WTC11 (cell line): Measurements from ENCODE around the gene KRT83. TPM values are rescaled to one million over a fixed set of nuclear protein-coding genes. Genes with fewer than 3 reads are reported as not detected.

ENCODE experiments used
- ATAC-seq: fragments of 200-7000 bp; cut with Tn5 transposase; 2 replicates; pipeline ENCODE4 v1.10.0; 2021; ENCODE audit warnings: mild to moderate bottlenecking, moderate library complexity
- CTCF ChIA-PET: fragments of 300-600 bp; sonication (Branson Sonifier 250); formaldehyde crosslinking; loops from one replicate; lab custom pipeline; 2021; ENCODE audit warnings: antibody characterized with exemption; lab: Charles Lee
- POLR2A ChIA-PET: fragments of 350-600 bp; sonication (Branson Sonifier 250); formaldehyde crosslinking; loops from one replicate; lab custom pipeline; 2021; ENCODE audit warnings: antibody characterized with exemption; lab: Charles Lee
- DNase-seq: peaks from one replicate; pipeline ENCODE4 v3.0.0; 2021; ENCODE audit warnings: low spot score
- H3K27ac Mint-ChIP-seq: 2 replicates; pipeline ENCODE4 v1.8.0; 2021; ENCODE audit warnings: mixed read lengths
- H3K27me3 Mint-ChIP-seq: 2 replicates; pipeline ENCODE4 v1.8.0; 2021; ENCODE audit warnings: low read depth, mild to moderate bottlenecking, moderate library complexity, mixed read lengths
- H3K36me3 Mint-ChIP-seq: 2 replicates; pipeline ENCODE4 v1.8.0; 2021; ENCODE audit warnings: mixed read lengths
- H3K4me1 Mint-ChIP-seq: 2 replicates; pipeline ENCODE4 v1.8.0; 2022; ENCODE audit warnings: mixed read lengths
- H3K4me3 Mint-ChIP-seq: 2 replicates; pipeline ENCODE4 v1.8.0; 2021; ENCODE audit warnings: mild to moderate bottlenecking, moderate library complexity, mixed read lengths
- H3K9me3 Mint-ChIP-seq: 2 replicates; pipeline ENCODE4 v1.8.0; 2021; ENCODE audit warnings: mixed read lengths
- ATF1 ChIP-seq: sonication (generic); formaldehyde crosslinking; IDR thresholded peaks from 2 replicates; pipeline ENCODE4 v1.8.1; 2023; ENCODE audit warnings: mild to moderate bottlenecking, moderate library complexity, missing genetic modification reagents
- MXD4 ChIP-seq: fragments of 250-450 bp; sonication (Bioruptor Pico); IDR thresholded peaks from 2 replicates; pipeline ENCODE4 v1.8.0; 2021; ENCODE audit warnings: mild to moderate bottlenecking, moderate library complexity, borderline replicate concordance
- MYBL2 ChIP-seq: sonication (generic); formaldehyde crosslinking; IDR thresholded peaks from 2 replicates; pipeline ENCODE4 v1.8.1; 2023; ENCODE audit warnings: mild to moderate bottlenecking, moderate library complexity, missing genetic modification reagents
- NFATC4 ChIP-seq: fragments of 250-450 bp; sonication (Bioruptor Pico); IDR thresholded peaks from 2 replicates; pipeline ENCODE4 v1.9.0; 2021; ENCODE audit warnings: mild to moderate bottlenecking
- RELA ChIP-seq: sonication (generic); formaldehyde crosslinking; IDR thresholded peaks from 2 replicates; pipeline ENCODE4 v1.8.1; 2022; ENCODE audit warnings: missing genetic modification reagents, mild to moderate bottlenecking, borderline replicate concordance
- SOX15 ChIP-seq: fragments of 250-450 bp; sonication (Bioruptor Pico); IDR thresholded peaks from 2 replicates; pipeline ENCODE4 v1.9.0; 2021; ENCODE audit warnings: mild to moderate bottlenecking
- ZNF138 ChIP-seq: sonication (generic); formaldehyde crosslinking; conservative IDR thresholded peaks from 2 replicates; pipeline ENCODE4 v1.8.1; 2022; ENCODE audit warnings: mild to moderate bottlenecking, moderate library complexity, missing genetic modification reagents
- total RNA-seq: library from RNA; stranded (reverse); gene quantifications from 3 replicates; pipeline ENCODE4 v1.2.3, GENCODE V29; 2021
- TF ChIP-seq, protein P1 (sequence below): fragments of 250-450 bp; sonication (Bioruptor Pico); IDR thresholded peaks from 2 replicates; pipeline ENCODE4 v1.9.0; 2021; ENCODE audit warnings: mild to moderate bottlenecking
- TF ChIP-seq, protein P2 (sequence below): fragments of 250-450 bp; sonication (Bioruptor Pico); IDR thresholded peaks from 2 replicates; pipeline ENCODE4 v2.1.2; 2022; ENCODE audit warnings: mild to moderate bottlenecking, moderate library complexity
- TF ChIP-seq, protein P3 (sequence below): sonication (generic); formaldehyde crosslinking; conservative IDR thresholded peaks from 2 replicates; pipeline ENCODE4 v1.8.1; 2022; ENCODE audit warnings: mild to moderate bottlenecking, missing genetic modification reagents
- TF ChIP-seq, protein P4 (sequence below): sonication (generic); formaldehyde crosslinking; IDR thresholded peaks from 2 replicates; pipeline ENCODE4 v1.8.0; 2022; ENCODE audit warnings: mild to moderate bottlenecking, missing genetic modification reagents
- TF ChIP-seq, protein P5 (sequence below): sonication (generic); formaldehyde crosslinking; IDR thresholded peaks from 2 replicates; pipeline ENCODE4 v1.8.0; 2023; ENCODE audit warnings: missing genetic modification reagents, mild to moderate bottlenecking, borderline replicate concordance
- TF ChIP-seq, protein P6 (sequence below): sonication (generic); formaldehyde crosslinking; IDR thresholded peaks from 2 replicates; pipeline ENCODE4 v1.8.1; 2023; ENCODE audit warnings: mild to moderate bottlenecking, missing genetic modification reagents
- TF ChIP-seq, protein P7 (sequence below): sonication (generic); formaldehyde crosslinking; IDR thresholded peaks from 2 replicates; pipeline ENCODE4 v1.8.0; 2022; ENCODE audit warnings: mild to moderate bottlenecking, missing genetic modification reagents

The KRT83 gene
- total RNA-seq, 1 experiment from 2014 or later: not detected

DNA sequence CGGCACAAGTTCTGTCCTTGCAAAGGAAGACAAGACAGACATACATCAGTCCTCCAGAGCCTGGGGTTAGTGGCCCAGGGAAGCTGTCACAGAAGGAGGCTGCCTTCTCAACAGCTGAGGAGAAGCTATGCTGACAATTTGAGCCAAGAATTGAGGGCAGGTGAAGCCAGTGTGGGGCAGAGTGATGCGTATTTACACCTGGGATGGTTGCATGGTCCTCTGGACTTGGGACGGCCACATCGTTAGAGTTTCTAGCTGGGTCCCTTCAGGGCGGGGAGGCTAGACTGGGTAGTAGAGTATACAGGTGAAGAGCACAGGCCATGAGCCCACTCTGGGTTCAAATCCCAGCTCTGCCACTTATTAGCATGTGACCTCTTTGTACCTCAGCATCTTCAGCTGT, 29.6 kb upstream of the KRT83 start (continued):
- no peak for TF ChIP-seq NFATC4 (CRISPR knock-in tag)
- TF ChIP-seq ZNF138 (CRISPR knock-in tag): no peak
- TF ChIP-seq ATF1 (CRISPR knock-in tag): no peak
- TF ChIP-seq, protein P1, sequence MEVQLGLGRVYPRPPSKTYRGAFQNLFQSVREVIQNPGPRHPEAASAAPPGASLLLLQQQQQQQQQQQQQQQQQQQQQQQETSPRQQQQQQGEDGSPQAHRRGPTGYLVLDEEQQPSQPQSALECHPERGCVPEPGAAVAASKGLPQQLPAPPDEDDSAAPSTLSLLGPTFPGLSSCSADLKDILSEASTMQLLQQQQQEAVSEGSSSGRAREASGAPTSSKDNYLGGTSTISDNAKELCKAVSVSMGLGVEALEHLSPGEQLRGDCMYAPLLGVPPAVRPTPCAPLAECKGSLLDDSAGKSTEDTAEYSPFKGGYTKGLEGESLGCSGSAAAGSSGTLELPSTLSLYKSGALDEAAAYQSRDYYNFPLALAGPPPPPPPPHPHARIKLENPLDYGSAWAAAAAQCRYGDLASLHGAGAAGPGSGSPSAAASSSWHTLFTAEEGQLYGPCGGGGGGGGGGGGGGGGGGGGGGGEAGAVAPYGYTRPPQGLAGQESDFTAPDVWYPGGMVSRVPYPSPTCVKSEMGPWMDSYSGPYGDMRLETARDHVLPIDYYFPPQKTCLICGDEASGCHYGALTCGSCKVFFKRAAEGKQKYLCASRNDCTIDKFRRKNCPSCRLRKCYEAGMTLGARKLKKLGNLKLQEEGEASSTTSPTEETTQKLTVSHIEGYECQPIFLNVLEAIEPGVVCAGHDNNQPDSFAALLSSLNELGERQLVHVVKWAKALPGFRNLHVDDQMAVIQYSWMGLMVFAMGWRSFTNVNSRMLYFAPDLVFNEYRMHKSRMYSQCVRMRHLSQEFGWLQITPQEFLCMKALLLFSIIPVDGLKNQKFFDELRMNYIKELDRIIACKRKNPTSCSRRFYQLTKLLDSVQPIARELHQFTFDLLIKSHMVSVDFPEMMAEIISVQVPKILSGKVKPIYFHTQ (CRISPR knock-in tag): no peak
- TF ChIP-seq, all 79 proteins: peak for 0

DNA sequence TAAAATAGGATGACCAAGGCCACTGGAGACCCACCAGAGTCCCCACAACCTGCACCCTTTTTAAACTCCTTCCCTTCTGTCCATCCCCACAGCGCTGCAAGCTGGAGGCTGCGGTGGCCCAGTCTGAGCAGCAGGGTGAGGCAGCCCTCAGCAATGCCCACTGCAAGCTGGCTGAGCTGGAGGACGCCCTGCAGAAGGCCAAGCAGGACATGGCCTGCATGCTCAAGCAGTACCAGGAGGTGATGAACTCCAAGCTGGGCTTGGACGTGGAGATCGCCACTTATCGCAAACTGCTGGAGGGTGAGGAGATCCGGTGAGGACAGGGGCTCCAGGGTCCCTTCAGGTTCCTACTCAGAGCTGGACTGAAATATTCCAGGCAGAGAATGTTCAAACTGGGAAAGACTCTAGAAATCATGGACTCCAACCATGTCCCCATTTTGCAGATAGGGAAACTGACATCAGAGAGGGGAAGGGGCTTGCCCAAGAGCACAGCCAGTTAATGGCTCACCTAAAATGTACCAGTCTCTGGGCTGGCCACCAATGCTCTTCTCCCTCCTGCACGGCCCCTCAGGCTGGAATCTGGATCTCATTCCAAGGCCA, 28.9 kb upstream of the KRT83 start:
- 0 out of 2 replicates have a peak, but pooled peaks cover 3% of the 10 kb centered on the region for H3K4me1 Mint-ChIP-seq
- H3K9me3 Mint-ChIP-seq: no peaks in the 10 kb centered on the region
- TF ChIP-seq, protein P2, sequence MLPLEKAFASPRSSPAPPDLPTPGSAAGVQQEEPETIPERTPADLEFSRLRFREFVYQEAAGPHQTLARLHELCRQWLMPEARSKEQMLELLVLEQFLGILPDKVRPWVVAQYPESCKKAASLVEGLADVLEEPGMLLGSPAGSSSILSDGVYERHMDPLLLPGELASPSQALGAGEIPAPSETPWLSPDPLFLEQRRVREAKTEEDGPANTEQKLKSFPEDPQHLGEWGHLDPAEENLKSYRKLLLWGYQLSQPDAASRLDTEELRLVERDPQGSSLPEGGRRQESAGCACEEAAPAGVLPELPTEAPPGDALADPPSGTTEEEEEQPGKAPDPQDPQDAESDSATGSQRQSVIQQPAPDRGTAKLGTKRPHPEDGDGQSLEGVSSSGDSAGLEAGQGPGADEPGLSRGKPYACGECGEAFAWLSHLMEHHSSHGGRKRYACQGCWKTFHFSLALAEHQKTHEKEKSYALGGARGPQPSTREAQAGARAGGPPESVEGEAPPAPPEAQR (CRISPR knock-in tag): no peak
- TF ChIP-seq SOX15 (no peak), MYBL2 (CRISPR knock-in tag) (no peak), MXD4 (CRISPR knock-in tag) (no peak), RELA (no peak)
- TF ChIP-seq, protein P3, sequence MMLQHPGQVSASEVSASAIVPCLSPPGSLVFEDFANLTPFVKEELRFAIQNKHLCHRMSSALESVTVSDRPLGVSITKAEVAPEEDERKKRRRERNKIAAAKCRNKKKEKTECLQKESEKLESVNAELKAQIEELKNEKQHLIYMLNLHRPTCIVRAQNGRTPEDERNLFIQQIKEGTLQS (CRISPR knock-in tag): no peak
- TF ChIP-seq, protein P4, sequence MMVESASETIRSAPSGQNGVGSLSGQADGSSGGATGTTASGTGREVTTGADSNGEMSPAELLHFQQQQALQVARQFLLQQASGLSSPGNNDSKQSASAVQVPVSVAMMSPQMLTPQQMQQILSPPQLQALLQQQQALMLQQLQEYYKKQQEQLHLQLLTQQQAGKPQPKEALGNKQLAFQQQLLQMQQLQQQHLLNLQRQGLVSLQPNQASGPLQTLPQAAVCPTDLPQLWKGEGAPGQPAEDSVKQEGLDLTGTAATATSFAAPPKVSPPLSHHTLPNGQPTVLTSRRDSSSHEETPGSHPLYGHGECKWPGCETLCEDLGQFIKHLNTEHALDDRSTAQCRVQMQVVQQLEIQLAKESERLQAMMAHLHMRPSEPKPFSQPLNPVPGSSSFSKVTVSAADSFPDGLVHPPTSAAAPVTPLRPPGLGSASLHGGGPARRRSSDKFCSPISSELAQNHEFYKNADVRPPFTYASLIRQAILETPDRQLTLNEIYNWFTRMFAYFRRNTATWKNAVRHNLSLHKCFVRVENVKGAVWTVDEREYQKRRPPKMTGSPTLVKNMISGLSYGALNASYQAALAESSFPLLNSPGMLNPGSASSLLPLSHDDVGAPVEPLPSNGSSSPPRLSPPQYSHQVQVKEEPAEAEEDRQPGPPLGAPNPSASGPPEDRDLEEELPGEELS: no peak
- TF ChIP-seq, protein P5, sequence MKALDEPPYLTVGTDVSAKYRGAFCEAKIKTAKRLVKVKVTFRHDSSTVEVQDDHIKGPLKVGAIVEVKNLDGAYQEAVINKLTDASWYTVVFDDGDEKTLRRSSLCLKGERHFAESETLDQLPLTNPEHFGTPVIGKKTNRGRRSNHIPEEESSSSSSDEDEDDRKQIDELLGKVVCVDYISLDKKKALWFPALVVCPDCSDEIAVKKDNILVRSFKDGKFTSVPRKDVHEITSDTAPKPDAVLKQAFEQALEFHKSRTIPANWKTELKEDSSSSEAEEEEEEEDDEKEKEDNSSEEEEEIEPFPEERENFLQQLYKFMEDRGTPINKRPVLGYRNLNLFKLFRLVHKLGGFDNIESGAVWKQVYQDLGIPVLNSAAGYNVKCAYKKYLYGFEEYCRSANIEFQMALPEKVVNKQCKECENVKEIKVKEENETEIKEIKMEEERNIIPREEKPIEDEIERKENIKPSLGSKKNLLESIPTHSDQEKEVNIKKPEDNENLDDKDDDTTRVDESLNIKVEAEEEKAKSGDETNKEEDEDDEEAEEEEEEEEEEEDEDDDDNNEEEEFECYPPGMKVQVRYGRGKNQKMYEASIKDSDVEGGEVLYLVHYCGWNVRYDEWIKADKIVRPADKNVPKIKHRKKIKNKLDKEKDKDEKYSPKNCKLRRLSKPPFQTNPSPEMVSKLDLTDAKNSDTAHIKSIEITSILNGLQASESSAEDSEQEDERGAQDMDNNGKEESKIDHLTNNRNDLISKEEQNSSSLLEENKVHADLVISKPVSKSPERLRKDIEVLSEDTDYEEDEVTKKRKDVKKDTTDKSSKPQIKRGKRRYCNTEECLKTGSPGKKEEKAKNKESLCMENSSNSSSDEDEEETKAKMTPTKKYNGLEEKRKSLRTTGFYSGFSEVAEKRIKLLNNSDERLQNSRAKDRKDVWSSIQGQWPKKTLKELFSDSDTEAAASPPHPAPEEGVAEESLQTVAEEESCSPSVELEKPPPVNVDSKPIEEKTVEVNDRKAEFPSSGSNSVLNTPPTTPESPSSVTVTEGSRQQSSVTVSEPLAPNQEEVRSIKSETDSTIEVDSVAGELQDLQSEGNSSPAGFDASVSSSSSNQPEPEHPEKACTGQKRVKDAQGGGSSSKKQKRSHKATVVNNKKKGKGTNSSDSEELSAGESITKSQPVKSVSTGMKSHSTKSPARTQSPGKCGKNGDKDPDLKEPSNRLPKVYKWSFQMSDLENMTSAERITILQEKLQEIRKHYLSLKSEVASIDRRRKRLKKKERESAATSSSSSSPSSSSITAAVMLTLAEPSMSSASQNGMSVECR: no peak
- TF ChIP-seq, protein P6, sequence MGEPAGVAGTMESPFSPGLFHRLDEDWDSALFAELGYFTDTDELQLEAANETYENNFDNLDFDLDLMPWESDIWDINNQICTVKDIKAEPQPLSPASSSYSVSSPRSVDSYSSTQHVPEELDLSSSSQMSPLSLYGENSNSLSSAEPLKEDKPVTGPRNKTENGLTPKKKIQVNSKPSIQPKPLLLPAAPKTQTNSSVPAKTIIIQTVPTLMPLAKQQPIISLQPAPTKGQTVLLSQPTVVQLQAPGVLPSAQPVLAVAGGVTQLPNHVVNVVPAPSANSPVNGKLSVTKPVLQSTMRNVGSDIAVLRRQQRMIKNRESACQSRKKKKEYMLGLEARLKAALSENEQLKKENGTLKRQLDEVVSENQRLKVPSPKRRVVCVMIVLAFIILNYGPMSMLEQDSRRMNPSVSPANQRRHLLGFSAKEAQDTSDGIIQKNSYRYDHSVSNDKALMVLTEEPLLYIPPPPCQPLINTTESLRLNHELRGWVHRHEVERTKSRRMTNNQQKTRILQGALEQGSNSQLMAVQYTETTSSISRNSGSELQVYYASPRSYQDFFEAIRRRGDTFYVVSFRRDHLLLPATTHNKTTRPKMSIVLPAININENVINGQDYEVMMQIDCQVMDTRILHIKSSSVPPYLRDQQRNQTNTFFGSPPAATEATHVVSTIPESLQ: no peak
- TF ChIP-seq, protein P7, sequence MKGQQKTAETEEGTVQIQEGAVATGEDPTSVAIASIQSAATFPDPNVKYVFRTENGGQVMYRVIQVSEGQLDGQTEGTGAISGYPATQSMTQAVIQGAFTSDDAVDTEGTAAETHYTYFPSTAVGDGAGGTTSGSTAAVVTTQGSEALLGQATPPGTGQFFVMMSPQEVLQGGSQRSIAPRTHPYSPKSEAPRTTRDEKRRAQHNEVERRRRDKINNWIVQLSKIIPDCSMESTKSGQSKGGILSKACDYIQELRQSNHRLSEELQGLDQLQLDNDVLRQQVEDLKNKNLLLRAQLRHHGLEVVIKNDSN (CRISPR knock-in tag): no peak
- no peak for DNase-seq
- H3K36me3 Mint-ChIP-seq: no peaks in the 10 kb centered on the region
- POLR2A ChIA-PET: no interaction called here
- H3K27me3 Mint-ChIP-seq: no peaks in the 10 kb centered on the region
- no peak overlapping the region for H3K27ac Mint-ChIP-seq
- no peak for ATAC-seq
- CTCF ChIA-PET: interaction anchor here (0.6 to 1.8 kb wide), 3 partner anchors 12 to 194 kb away, joined by 3 to 7 read pairs (median 7); no protein-coding TSS in a partner anchor
- H3K4me3 Mint-ChIP-seq: no peak overlapping the region
